HG03432 (cell line): ENCODE results near the gene B4GALNT3.
"Not testable (repeated sequence)": the region's sequence is repeated elsewhere in the genome, so short reads cannot be mapped to it uniquely, and the experiment has no call there.

Source experiments
- ATAC-seq: cut with Tn5 transposase; IDR thresholded peaks from one replicate; pipeline ENCODE4 v1.9.1; 2021; ENCODE audit warnings: mild to moderate bottlenecking, moderate library complexity; ENCODE audit not compliant: unreplicated experiment

The B4GALNT3 gene

GRCh38 chr12:572532-572899, 112.8 kb downstream of the B4GALNT3 start:
- no peak for ATAC-seq

GRCh38 chr12:573232-573631, 113.5 kb downstream of the B4GALNT3 start:
- no peak for ATAC-seq

- no peak for ATAC-seq
Measured at GRCh38 chr12:574475-575128, 114.9 kb downstream of the B4GALNT3 start.

- ATAC-seq, result no peak
Measured at GRCh38 chr12:575129-575502, 115.4 kb downstream of the B4GALNT3 start.

GRCh38 chr12:575948-576614, 116.3 kb downstream of the B4GALNT3 start:
- peak; percentile 82 for ATAC-seq

GRCh38 chr12:576615-577110, 116.9 kb downstream of the B4GALNT3 start:
- ATAC-seq, result no peak

GRCh38 chr12:577994-578747, 118.4 kb downstream of the B4GALNT3 start:
- not testable (repeated sequence) for ATAC-seq

- ATAC-seq, result no peak
Measured at GRCh38 chr12:578748-579419, 119.1 kb downstream of the B4GALNT3 start.

- ATAC-seq, result no peak
Measured at GRCh38 chr12:579420-580110, 119.8 kb downstream of the B4GALNT3 start.

- no peak for ATAC-seq
Measured at GRCh38 chr12:580813-581212, 121.1 kb downstream of the B4GALNT3 start.

GRCh38 chr12:581321-581720, 121.6 kb downstream of the B4GALNT3 start:
- no peak for ATAC-seq

GRCh38 chr12:581746-582145, 122.0 kb downstream of the B4GALNT3 start:
- ATAC-seq, result no peak

GRCh38 chr12:583251-583869, 123.6 kb downstream of the B4GALNT3 start:
- ATAC-seq, result no peak

- no peak for ATAC-seq
Measured at GRCh38 chr12:585062-586061, 125.6 kb downstream of the B4GALNT3 start.

- ATAC-seq, result no peak
Measured at GRCh38 chr12:586318-587071, 126.8 kb downstream of the B4GALNT3 start.

GRCh38 chr12:587132-588023, 127.6 kb downstream of the B4GALNT3 start:
- no peak for ATAC-seq

GRCh38 chr12:588024-588322, 128.2 kb downstream of the B4GALNT3 start:
- no peak for ATAC-seq

GRCh38 chr12:588646-589045, 128.9 kb downstream of the B4GALNT3 start:
- no peak for ATAC-seq
